Measurements from ENCODE around the gene MT1A. TPM values are rescaled to one million over a fixed set of nuclear protein-coding genes. Genes with fewer than 3 reads are reported as not detected.

The MT1A gene
- total RNA-seq, 1 experiment from 2014 or later, result 52.1 TPM

- intact Hi-C loops (cut with micrococcal nuclease; ENCODE audit: unreplicated experiment), result no loop called here
- in situ Hi-C loops (cut with HindIII; ENCODE audit: low pct_unique_long_range_greater_than_20kb, low sequenced_read_pairs), result no loop called here
- Histone ChIP-seq H3K27ac (ENCODE audit: low read length) (no peak overlapping the region), H3K4me3 (ENCODE audit: low read depth in 2 of 2, low read length in 2 of 2) (no peak overlapping the region), H3K4me1 (ENCODE audit: control insufficient read depth, insufficient read depth, low read length) (peaks cover 8% of the 10 kb centered on the region), H3K36me3 (ENCODE audit: control insufficient read depth, insufficient read depth, low read length) (no peaks in the 10 kb centered on the region), H3K9me3 (ENCODE audit: control insufficient read depth, insufficient read depth, low read depth, low read length) (no peaks in the 10 kb centered on the region), H3K27me3 (ENCODE audit: control insufficient read depth, insufficient read depth, low read length) (no peaks in the 10 kb centered on the region)
- ChIA-PET CTCF (no interaction called here), POLR2A (no interaction called here)
- no peak for TF ChIP-seq SIN3A (IDR thresholded peaks at IDR 0.05; ENCODE audit: borderline replicate concordance, insufficient read depth, low read depth, low read length)
- TF ChIP-seq, protein P1, sequence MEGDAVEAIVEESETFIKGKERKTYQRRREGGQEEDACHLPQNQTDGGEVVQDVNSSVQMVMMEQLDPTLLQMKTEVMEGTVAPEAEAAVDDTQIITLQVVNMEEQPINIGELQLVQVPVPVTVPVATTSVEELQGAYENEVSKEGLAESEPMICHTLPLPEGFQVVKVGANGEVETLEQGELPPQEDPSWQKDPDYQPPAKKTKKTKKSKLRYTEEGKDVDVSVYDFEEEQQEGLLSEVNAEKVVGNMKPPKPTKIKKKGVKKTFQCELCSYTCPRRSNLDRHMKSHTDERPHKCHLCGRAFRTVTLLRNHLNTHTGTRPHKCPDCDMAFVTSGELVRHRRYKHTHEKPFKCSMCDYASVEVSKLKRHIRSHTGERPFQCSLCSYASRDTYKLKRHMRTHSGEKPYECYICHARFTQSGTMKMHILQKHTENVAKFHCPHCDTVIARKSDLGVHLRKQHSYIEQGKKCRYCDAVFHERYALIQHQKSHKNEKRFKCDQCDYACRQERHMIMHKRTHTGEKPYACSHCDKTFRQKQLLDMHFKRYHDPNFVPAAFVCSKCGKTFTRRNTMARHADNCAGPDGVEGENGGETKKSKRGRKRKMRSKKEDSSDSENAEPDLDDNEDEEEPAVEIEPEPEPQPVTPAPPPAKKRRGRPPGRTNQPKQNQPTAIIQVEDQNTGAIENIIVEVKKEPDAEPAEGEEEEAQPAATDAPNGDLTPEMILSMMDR (IDR thresholded peaks at IDR 0.05), result no peak
- TF ChIP-seq, protein P2, sequence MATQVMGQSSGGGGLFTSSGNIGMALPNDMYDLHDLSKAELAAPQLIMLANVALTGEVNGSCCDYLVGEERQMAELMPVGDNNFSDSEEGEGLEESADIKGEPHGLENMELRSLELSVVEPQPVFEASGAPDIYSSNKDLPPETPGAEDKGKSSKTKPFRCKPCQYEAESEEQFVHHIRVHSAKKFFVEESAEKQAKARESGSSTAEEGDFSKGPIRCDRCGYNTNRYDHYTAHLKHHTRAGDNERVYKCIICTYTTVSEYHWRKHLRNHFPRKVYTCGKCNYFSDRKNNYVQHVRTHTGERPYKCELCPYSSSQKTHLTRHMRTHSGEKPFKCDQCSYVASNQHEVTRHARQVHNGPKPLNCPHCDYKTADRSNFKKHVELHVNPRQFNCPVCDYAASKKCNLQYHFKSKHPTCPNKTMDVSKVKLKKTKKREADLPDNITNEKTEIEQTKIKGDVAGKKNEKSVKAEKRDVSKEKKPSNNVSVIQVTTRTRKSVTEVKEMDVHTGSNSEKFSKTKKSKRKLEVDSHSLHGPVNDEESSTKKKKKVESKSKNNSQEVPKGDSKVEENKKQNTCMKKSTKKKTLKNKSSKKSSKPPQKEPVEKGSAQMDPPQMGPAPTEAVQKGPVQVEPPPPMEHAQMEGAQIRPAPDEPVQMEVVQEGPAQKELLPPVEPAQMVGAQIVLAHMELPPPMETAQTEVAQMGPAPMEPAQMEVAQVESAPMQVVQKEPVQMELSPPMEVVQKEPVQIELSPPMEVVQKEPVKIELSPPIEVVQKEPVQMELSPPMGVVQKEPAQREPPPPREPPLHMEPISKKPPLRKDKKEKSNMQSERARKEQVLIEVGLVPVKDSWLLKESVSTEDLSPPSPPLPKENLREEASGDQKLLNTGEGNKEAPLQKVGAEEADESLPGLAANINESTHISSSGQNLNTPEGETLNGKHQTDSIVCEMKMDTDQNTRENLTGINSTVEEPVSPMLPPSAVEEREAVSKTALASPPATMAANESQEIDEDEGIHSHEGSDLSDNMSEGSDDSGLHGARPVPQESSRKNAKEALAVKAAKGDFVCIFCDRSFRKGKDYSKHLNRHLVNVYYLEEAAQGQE (IDR thresholded peaks at IDR 0.05; ENCODE audit: insufficient read depth in 1 of 2, low read depth in 2 of 2, low read length in 1 of 2), result no peak
- no peak for TF ChIP-seq POLR2AphosphoS5 (IDR thresholded peaks at IDR 0.05; ENCODE audit: low read depth, low read length)
- ATAC-seq (no peak), DNase-seq (ENCODE audit: low read depth, low spot score) (no peak)
- no TSS peak for BruUV-seq (replicated peaks)
Measured at GRCh38 chr16:56645311-56645710, 6.8 kb downstream of the MT1A start.

GRCh38 chr16:56645838-56646237 lies 7.4 kb downstream of the MT1A start:
- intact Hi-C loops (cut with micrococcal nuclease; ENCODE audit: unreplicated experiment), result no loop called here
- CTCF ChIA-PET, result no interaction called here
- H3K4me1 ChIP-seq (ENCODE audit: control insufficient read depth, insufficient read depth, low read length), result peaks cover 8% of the 10 kb centered on the region
- no peaks in the 10 kb centered on the region for H3K27me3 ChIP-seq (ENCODE audit: control insufficient read depth, insufficient read depth, low read length)
- in situ Hi-C loops (cut with HindIII; ENCODE audit: low pct_unique_long_range_greater_than_20kb, low sequenced_read_pairs), result no loop called here
- BruUV-seq (replicated peaks), result no TSS peak
- POLR2A ChIA-PET, result no interaction called here
- TF ChIP-seq, protein P2 (IDR thresholded peaks at IDR 0.05; ENCODE audit: insufficient read depth in 1 of 2, low read depth in 2 of 2, low read length in 1 of 2), result 0 out of 4 replicates have a peak, but pooled peaks of 1 of the 2 experiments have one; percentile 19
- TF ChIP-seq SIN3A (IDR thresholded peaks at IDR 0.05; ENCODE audit: borderline replicate concordance, insufficient read depth, low read depth, low read length) (no peak), POLR2AphosphoS5 (IDR thresholded peaks at IDR 0.05; ENCODE audit: low read depth, low read length) (no peak), TCF7L2 (IDR thresholded peaks at IDR 0.05; ENCODE audit: low read depth, low read length) (no peak)
- TF ChIP-seq, protein P1 (IDR thresholded peaks at IDR 0.05), result no peak
- DNase-seq (ENCODE audit: low read depth, low spot score) (no peak), ATAC-seq (no peak)
- no peak overlapping the region for H3K4me3 ChIP-seq (ENCODE audit: low read depth in 2 of 2, low read length in 2 of 2)
- H3K36me3 ChIP-seq (ENCODE audit: control insufficient read depth, insufficient read depth, low read length), result no peaks in the 10 kb centered on the region
- no peaks in the 10 kb centered on the region for H3K9me3 ChIP-seq (ENCODE audit: control insufficient read depth, insufficient read depth, low read depth, low read length)
- no peak overlapping the region for H3K27ac ChIP-seq (ENCODE audit: low read length)
